Left ventricle myocardium superior (tissue), 1 donor: ENCODE measurements around the gene CLSTN2. TPM values are rescaled to one million over a fixed set of nuclear protein-coding genes. Genes with fewer than 3 reads are reported as not detected.
"Not testable (repeated sequence)": the region's sequence is repeated elsewhere in the genome, so short reads cannot be mapped to it uniquely, and the experiment has no call there.

Experiments
- ATAC-seq: fragments of 200-7000 bp; cut with Tn5 transposase; one replicate; pipeline ENCODE4 v1.9.1; 2020; ENCODE audit warnings: mild to moderate bottlenecking, moderate library complexity
- DNase-seq: peaks from one replicate; pipeline ENCODE4 v3.0.0-alpha.2; 2020
- intact Hi-C: fragments of 100-400 bp; cut with micrococcal nuclease; formaldehyde crosslinking; loops from one replicate; pipeline ENCODE4 v1.11.0; 2022
- total RNA-seq: library from RNA; stranded (reverse); fragmentation: NEBNext Ultra II Directional; extraction: Animal tissue kit (Norgen Biotek cat#: 25700); gene quantifications from one replicate; pipeline ENCODE4 v1.2.1, GENCODE V29; 2021
- donor health status: DM: no; HTN: yes; CAD: no; lungs with severe emphysema.

Gene CLSTN2
- total RNA-seq, 1 donor from 2014 or later, result 4.9 TPM

GRCh38 chr3:140406655-140407054 is 471.7 kb downstream of the CLSTN2 start:
- DNase-seq (no peak), ATAC-seq (no peak)
- intact Hi-C loops, result no loop called here

DNA sequence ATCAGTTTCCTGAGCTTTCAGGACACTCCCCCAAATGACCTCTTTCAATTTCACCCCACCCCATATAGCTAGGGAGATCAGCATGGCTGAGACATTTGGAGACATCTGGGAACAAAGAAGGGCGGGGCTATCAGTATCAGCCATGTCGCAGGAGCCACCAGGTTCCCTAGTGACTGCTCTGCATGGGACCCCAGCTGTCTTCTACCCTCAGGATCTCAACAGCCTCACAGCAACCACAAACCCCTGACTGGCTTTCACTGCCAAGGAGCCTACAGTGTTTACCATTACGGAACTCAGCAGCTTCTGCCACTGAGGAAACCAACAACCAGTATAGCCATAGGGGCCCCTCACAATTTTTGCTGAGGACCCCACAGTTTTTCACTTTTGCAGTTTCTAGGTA is 473.3 kb downstream of the CLSTN2 start:
- DNase-seq (no peak), ATAC-seq (no peak)
- intact Hi-C loops, result no loop called here

DNA sequence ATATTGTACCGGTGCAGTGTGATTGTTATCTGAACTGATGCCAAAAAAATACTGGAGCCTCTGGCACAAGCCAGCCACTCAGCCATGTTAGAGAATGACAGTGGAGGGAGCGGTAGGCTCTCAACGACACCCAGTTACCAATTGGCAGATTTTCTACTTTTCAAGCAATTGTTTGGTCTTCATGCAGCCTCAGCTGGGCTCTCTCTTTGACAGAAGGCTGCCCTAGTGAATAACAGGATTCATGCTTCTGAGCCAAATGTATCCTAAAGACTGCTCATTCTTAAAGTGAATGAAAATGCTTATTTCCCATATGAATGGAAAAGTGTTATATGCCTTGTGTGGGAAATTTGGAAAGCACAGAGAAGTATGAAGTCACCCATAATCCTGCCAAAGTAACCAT is 481.7 kb downstream of the CLSTN2 start:
- intact Hi-C loops, result no loop called here
- ATAC-seq, result no peak
- DNase-seq, result no peak

DNA sequence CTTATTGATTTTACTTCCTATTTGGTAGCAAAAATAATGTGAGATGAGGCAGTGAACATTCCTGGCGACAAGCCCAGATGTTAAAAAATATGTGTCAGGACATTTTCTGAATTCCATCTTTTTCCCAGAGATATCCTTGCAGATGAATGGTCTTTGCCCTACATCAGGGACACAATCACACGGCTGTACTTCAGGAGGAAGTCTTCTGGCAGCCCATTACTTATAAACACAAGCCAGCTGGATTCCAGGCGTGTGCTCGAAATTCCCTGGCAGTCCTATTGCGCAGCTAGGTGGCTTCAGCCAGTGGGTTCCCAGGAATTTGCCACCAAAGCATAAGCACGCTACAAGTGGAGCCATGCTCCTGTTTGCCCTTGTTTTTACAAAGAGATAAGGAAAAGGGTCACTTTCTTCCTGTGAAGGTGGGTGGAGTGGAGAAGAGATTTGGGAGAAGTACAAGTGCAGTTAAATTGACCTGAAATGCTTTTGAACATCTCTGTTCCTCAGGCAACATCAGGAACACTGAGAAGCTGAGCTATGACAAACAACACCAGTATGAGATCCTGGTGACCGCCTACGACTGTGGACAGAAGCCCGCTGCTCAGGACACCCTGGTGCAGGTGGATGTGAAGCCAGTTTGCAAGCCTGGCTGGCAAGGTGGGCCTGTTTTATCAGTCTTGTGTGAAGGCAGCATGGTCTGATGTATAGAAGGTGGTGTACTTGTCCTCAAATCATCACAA is 485.8 kb downstream of the CLSTN2 start:
- peak; percentile 73 for ATAC-seq
- intact Hi-C loops, result no loop called here
- DNase-seq, result no peak

DNA sequence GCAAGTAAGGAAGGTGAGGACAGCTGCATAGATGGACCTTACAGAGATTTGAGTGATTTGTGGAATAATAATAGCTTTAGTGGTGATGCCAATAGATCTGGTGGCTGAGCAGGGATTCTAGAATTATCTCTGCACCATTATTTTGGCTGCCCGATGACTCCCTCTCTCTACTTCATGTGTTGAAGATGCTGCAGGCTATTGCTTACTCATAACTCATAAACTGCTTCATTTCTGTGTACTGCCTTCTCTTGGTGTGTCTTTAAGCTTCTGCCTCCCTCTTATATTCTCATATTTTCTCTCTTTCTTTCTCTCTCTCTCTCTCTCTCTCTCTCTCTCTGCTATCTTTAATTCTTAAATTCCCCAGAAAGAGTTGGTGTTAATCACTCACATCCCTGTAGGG is 486.9 kb downstream of the CLSTN2 start:
- intact Hi-C loops, result no loop called here
- ATAC-seq, result no peak
- no peak for DNase-seq

DNA sequence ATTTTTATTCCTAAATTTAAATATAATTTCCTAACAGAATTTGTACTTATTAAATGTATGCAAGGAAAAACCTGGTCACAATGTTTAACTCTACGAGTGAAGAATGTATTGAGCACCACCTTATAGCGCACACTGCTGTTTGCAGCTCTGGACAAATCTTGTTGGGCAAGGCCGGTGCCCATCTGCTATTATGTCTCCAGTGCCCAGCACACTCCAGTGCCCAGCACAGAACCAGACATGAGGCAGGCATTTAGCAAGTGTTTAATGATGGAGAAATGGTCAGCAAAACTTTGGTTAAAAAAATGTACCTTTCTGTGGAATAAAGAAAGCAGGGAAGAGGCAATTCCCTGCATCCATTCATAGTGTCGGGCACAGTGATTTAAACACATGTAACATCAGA is 488.2 kb downstream of the CLSTN2 start:
- intact Hi-C loops, result no loop called here
- DNase-seq (no peak), ATAC-seq (no peak)

DNA sequence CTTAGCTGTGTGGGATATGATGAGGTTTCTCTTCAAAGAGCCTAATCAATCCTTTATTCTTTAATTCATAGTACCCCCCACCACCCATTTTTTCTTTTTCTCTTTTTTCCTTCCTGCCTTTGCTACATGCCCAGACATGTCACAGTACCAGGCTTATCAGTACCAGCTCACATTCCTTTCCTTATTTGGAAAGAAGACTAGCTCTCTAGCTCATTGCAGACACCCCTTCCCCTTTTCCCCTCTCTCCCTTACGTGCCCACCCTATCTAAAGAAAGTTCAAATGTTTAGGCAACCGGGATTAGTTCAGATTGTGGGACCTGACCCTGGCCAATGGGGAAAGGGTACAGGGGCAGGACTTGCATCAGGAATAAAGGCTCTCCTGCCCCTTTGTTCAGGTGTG is 488.6 kb downstream of the CLSTN2 start:
- intact Hi-C loops, result not testable (repeated sequence)

GRCh38 chr3:140424211-140424610 is 489.2 kb downstream of the CLSTN2 start:
- DNase-seq (no peak), ATAC-seq (no peak)
- intact Hi-C loops, result no loop called here

More for the DNA sequence above, 488.6 kb downstream of the CLSTN2 start:
- not testable (repeated sequence) for ATAC-seq, DNase-seq

DNA sequence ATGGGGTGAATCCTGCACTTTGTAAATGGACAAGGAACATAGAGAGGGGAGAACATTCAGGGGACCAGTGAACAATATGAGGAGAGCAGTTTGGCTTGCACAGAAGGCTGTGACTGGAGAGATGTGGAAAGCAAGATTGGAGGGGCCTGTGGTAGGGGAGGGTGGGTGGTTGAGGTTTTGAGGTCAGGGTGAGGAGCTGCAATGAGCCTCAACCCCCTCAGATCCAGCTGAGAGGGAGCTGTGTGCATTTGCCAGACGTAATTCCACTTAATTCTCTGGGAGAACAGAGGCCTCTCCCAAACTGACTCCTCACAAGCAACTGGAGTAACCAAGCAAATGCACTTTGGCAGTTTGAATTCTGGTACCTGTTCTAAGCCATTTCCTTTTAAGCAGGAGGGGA is 489.7 kb downstream of the CLSTN2 start:
- no peak for DNase-seq
- no peak for ATAC-seq
- intact Hi-C loops, result no loop called here

- no peak for DNase-seq
- ATAC-seq, result no peak
- intact Hi-C loops, result no loop called here
Observed at GRCh38 chr3:140427786-140428185, 492.8 kb downstream of the CLSTN2 start.

- intact Hi-C loops, result no loop called here
- ATAC-seq (no peak), DNase-seq (no peak)
Observed at GRCh38 chr3:140428380-140428779, 493.4 kb downstream of the CLSTN2 start.

- intact Hi-C loops, result no loop called here
- DNase-seq (no peak), ATAC-seq (no peak)
Observed at GRCh38 chr3:140429791-140430190, 494.8 kb downstream of the CLSTN2 start.

DNA sequence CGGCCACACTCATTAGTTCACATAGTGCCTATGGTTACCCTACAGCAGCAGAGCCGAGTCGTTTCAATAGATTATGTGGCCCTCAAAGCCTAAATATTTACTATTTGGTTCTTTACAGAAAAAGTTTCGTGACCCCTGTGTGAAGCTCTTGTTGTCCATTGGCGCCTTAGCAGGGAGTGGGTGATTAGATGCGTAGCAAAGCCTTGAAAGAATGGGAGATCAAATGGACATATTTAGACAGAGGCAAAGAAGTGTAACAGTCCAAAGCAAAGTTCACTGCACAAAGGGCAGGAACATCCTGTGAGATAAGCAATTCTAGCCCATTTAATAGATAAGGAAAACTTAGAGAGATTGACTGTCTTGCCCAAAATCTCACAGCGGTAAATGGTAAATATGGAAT is 495.5 kb downstream of the CLSTN2 start:
- DNase-seq (no peak), ATAC-seq (no peak)
- intact Hi-C loops, result no loop called here

- ATAC-seq (no peak), DNase-seq (no peak)
- intact Hi-C loops, result no loop called here
Observed at GRCh38 chr3:140432229-140432669, 497.3 kb downstream of the CLSTN2 start.

GRCh38 chr3:140433431-140433830 is 498.4 kb downstream of the CLSTN2 start:
- no peak for DNase-seq
- no peak for ATAC-seq
- intact Hi-C loops, result no loop called here

DNA sequence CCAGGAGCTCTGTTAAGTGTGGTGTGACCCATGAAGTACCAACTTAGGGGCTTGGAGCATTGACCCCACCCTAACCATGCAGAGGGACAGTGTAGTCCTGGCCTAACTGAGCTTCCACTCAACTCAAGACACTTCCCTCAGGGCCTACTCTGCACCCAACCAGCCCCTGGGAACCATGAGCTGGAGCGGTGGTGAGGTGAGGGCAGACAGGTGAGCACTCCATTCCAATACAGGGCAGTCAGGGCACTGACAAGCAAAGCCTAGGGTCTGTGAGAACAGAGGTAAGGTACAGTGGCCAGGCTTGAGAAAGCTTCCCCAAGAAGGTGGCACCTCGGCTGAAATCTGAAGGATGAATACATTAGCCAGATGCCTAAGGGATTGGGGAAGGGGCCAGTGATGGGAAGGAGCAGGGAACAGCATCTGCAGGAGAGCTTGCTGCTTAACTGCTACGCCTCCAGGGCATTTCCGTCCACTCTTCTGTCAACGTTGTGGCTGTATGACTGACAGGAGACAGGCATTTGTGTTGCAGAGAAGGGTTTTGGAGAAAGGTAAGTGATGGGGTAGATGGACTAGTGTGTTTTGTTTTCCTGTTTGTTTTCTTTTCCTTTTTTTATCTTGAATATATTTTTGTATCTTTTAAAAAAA is 499.4 kb downstream of the CLSTN2 start:
- intact Hi-C loops, result no loop called here
- DNase-seq (no peak), ATAC-seq (no peak)

GRCh38 chr3:140436421-140436820 is 501.4 kb downstream of the CLSTN2 start:
- no peak for DNase-seq
- ATAC-seq, result no peak
- intact Hi-C loops, result no loop called here

- DNase-seq (no peak), ATAC-seq (peak; percentile 15)
Observed at GRCh38 chr3:140438736-140439470, 503.9 kb downstream of the CLSTN2 start.

GRCh38 chr3:140439527-140439926 is 504.5 kb downstream of the CLSTN2 start:
- ATAC-seq (no peak), DNase-seq (no peak)
- intact Hi-C loops, result no loop called here

More at GRCh38 chr3:140438736-140439470, 503.9 kb downstream of the CLSTN2 start:
- intact Hi-C loops, result no loop called here

- ATAC-seq (no peak), DNase-seq (no peak)
- intact Hi-C loops, result no loop called here
Observed at GRCh38 chr3:140440446-140440845, 505.5 kb downstream of the CLSTN2 start.
